Loucy (cell line): ENCODE results near the gene CYB5B.

Source experiments
- CTCF ChIP-seq: fragments of 200-600 bp; sonication (generic); conservative IDR thresholded peaks from 2 replicates; pipeline ENCODE4 v1.5.1; 2014; ENCODE audit warnings: mild to moderate bottlenecking, antibody characterized with exemption, low read length
- EZH2phosphoT487 ChIP-seq: fragments of 200-600 bp; IDR thresholded peaks from 2 replicates; pipeline ENCODE4 v1.6.1; 2018; ENCODE audit warnings: antibody characterized with exemption, mild to moderate bottlenecking, moderate library complexity, borderline replicate concordance

- no peak for TF ChIP-seq CTCF
- no peak for TF ChIP-seq EZH2phosphoT487
These were observed 11.3 kb upstream of the CYB5B start for GRCh38 chr16:69413045-69413664.
